Gastrocnemius medialis (tissue), 4 donors: Measurements from ENCODE around the gene PSMD1. TPM values are rescaled to one million over a fixed set of nuclear protein-coding genes. Genes with fewer than 3 reads are reported as not detected.
"Not testable (repeated sequence)": the region's sequence is repeated elsewhere in the genome, so short reads cannot be mapped to it uniquely, and the experiment has no call there.

Source experiments
- ATAC-seq, 2 donors: fragments of 150-250 bp; one replicate each; pipeline ENCODE4 v1.9.1; 2016
- DNase-seq, 2 donors: peaks; one replicate each; pipeline ENCODE4 v3.0.0-alpha.2; 2019
- H3K27ac ChIP-seq, 4 donors: fragments of 200-600 bp; sonication (generic); 1 replicate in 1 of 4; 2 replicates in 3 of 4; pipeline ENCODE4 v1.5.1; 2016 to 2018; ENCODE audit warnings: mild to moderate bottlenecking in 2 of 4, moderate library complexity in 1 of 4
- H3K27me3 ChIP-seq, 3 donors: fragments of 200-600 bp; sonication (generic) in 2 of 3; 1 replicate in 1 of 3; 2 replicates in 2 of 3; pipeline versions ENCODE4 v1.5.1 to v1.6.0; 2016 to 2019; ENCODE audit warnings: mild to moderate bottlenecking in 1 of 3, moderate library complexity in 1 of 3
- H3K36me3 ChIP-seq, 2 donors: fragments of 200-600 bp; sonication (generic) in 1 of 2; one replicate each; pipeline ENCODE4 v1.5.1; 2017 to 2018
- H3K4me1 ChIP-seq, 2 donors: fragments of 200-600 bp; sonication (generic) in 1 of 2; one replicate each; pipeline ENCODE4 v1.5.1; 2016 to 2017; ENCODE audit warnings: mild to moderate bottlenecking in 2 of 2
- H3K4me3 ChIP-seq, 4 donors: fragments of 200-600 bp; sonication (generic) in 3 of 4; 1 replicate in 1 of 4; 2 replicates in 3 of 4; pipeline ENCODE4 v1.5.1; 2016 to 2019; ENCODE audit warnings: mild to moderate bottlenecking in 2 of 4
- H3K9me3 ChIP-seq, 3 donors: fragments of 200-600 bp; sonication (generic) in 2 of 3; 1 replicate in 1 of 3; 2 replicates in 2 of 3; pipeline ENCODE4 v1.5.1; 2016 to 2019
- CTCF ChIP-seq, 5 experiments: fragments of 450-650 bp in 3 of 5; fragments of 200-600 bp in 2 of 5; sonication (generic) in 2 of 5; IDR thresholded peaks in 4 of 5; conservative IDR thresholded peaks in 1 of 5; 1 replicate in 4 of 5; 2 replicates in 1 of 5; pipeline ENCODE4 v1.5.1; 2016 to 2019; ENCODE audit warnings: antibody characterized with exemption in 5 of 5, mild to moderate bottlenecking in 3 of 5, moderate library complexity in 3 of 5
- POLR2A ChIP-seq, 2 donors: fragments of 450-650 bp; IDR thresholded peaks; one replicate each; pipeline ENCODE4 v1.6.1; 2017; ENCODE audit warnings: antibody characterized with exemption in 2 of 2, mild to moderate bottlenecking in 2 of 2, moderate library complexity in 2 of 2
- in situ Hi-C, 4 donors: fragments of 200-750 bp; cut with MboI; loops; one replicate each; pipeline versions ENCODE4 v1.15.0 to v1.8.0; 2017; ENCODE audit warnings: low sequenced_read_pairs in 4 of 4
- intact Hi-C: fragments of 100-400 bp; cut with DNase I; formaldehyde crosslinking; loops from one replicate; pipeline ENCODE4 v1.15.1; 2023; ENCODE audit warnings: low total_unique reads
- total RNA-seq, 4 donors: library from RNA; depleted of rRNA; stranded (reverse); fragments of >200 nt; gene quantifications; one replicate each; pipeline versions ENCODE4 v1.1.0 to v1.2.3, GENCODE V29; 2016

The PSMD1 gene
- total RNA-seq, 4 donors from 2014 or later = 169 to 189 (median 182) TPM

GRCh38 chr2:231065966-231066365 is 9.3 kb downstream of the PSMD1 start:
- in situ Hi-C loops = loop anchor here in 1 of 4 donors (25.0 kb wide), 1 partner anchor 1254 kb away; no protein-coding TSS in a partner anchor
- H3K4me3 ChIP-seq = no peak overlapping the region
- intact Hi-C loops = no loop called here
- no peak for TF ChIP-seq CTCF (IDR thresholded peaks at IDR 0.05 in 4 of 5, conservative IDR thresholded peaks at IDR 0.05 in 1 of 5)
- no peak for TF ChIP-seq POLR2A (IDR thresholded peaks at IDR 0.05)
- H3K27me3 ChIP-seq = no peaks in the 10 kb centered on the region
- H3K4me1 ChIP-seq = peaks cover 3 to 6% of the 10 kb centered on the region in 2 donors
- peaks cover 5 to 93% of the 10 kb centered on the region in 2 donors for H3K36me3 ChIP-seq
- ATAC-seq = no peak
- no peak overlapping the region for H3K27ac ChIP-seq
- no peaks in the 10 kb centered on the region for H3K9me3 ChIP-seq
- DNase-seq = no peak

GRCh38 chr2:231067531-231067930 is 10.9 kb downstream of the PSMD1 start:
- intact Hi-C loops, DNase-seq, ATAC-seq: not testable (repeated sequence)

GRCh38 chr2:231068525-231069222 is 12.0 kb downstream of the PSMD1 start:
- no peak overlapping the region for H3K27ac ChIP-seq
- DNase-seq = no peak
- no peak for TF ChIP-seq CTCF (IDR thresholded peaks at IDR 0.05 in 4 of 5, conservative IDR thresholded peaks at IDR 0.05 in 1 of 5)
- no peak for TF ChIP-seq POLR2A (IDR thresholded peaks at IDR 0.05)
- H3K4me3 ChIP-seq = no peak overlapping the region
- peaks cover 9 to 97% of the 10 kb centered on the region in 2 donors for H3K36me3 ChIP-seq
- intact Hi-C loops (no loop called here), in situ Hi-C loops (loop anchor here in 1 of 4 donors (25.0 kb wide), 1 partner anchor 1256 kb away; no protein-coding TSS in a partner anchor)
- no peak for ATAC-seq
- H3K27me3 ChIP-seq = no peaks in the 10 kb centered on the region
- H3K4me1 ChIP-seq = no peaks in the 10 kb centered on the region
- H3K9me3 ChIP-seq = no peaks in the 10 kb centered on the region

More at GRCh38 chr2:231067531-231067930, 10.9 kb downstream of the PSMD1 start:
- in situ Hi-C loops = loop anchor here in 1 of 4 donors (25.0 kb wide), 1 partner anchor 1255 kb away; no protein-coding TSS in a partner anchor
- not testable (repeated sequence) for H3K27ac ChIP-seq, H3K27me3 ChIP-seq, H3K4me1 ChIP-seq, H3K4me3 ChIP-seq, H3K9me3 ChIP-seq
- peaks cover 9 to 97% of the 10 kb centered on the region in 2 donors for H3K36me3 ChIP-seq

GRCh38 chr2:231069379-231070054 is 12.8 kb downstream of the PSMD1 start:
- no peak overlapping the region for H3K4me3 ChIP-seq
- TF ChIP-seq POLR2A (IDR thresholded peaks at IDR 0.05) (no peak), CTCF (IDR thresholded peaks at IDR 0.05 in 4 of 5, conservative IDR thresholded peaks at IDR 0.05 in 1 of 5) (no peak)
- intact Hi-C loops (no loop called here), in situ Hi-C loops (loop anchor here in 1 of 4 donors (25.0 kb wide), 1 partner anchor 1257 kb away; no protein-coding TSS in a partner anchor)
- H3K36me3 ChIP-seq = peaks cover 9 to 95% of the 10 kb centered on the region in 2 donors
- H3K9me3 ChIP-seq = no peaks in the 10 kb centered on the region
- H3K4me1 ChIP-seq = no peaks in the 10 kb centered on the region
- no peak for ATAC-seq
- H3K27ac ChIP-seq = no peak overlapping the region
- H3K27me3 ChIP-seq = no peaks in the 10 kb centered on the region
- no peak for DNase-seq

- no peak overlapping the region for H3K27ac ChIP-seq
- intact Hi-C loops = no loop called here
- TF ChIP-seq CTCF (IDR thresholded peaks at IDR 0.05 in 4 of 5, conservative IDR thresholded peaks at IDR 0.05 in 1 of 5) = no peak
- TF ChIP-seq POLR2A (IDR thresholded peaks at IDR 0.05) = no peak
- no peaks in the 10 kb centered on the region for H3K27me3 ChIP-seq
- no peaks in the 10 kb centered on the region for H3K9me3 ChIP-seq
- no peak overlapping the region for H3K4me3 ChIP-seq
- no peaks in the 10 kb centered on the region for H3K4me1 ChIP-seq
- in situ Hi-C loops = no loop called here
- ATAC-seq = no peak
- DNase-seq = no peak
- H3K36me3 ChIP-seq = peaks cover 11 to 100% of the 10 kb centered on the region in 2 donors
Measured at GRCh38 chr2:231084565-231084964, 27.9 kb downstream of the PSMD1 start.
